NCI-H82 treated with DMSO at 0.1 percent for 48 hours (cell line): ENCODE results near the gene FSIP1.

ENCODE experiments used
- DNase-seq: peaks from one replicate; lab custom pipeline; 2025; ENCODE audit not compliant: unreplicated experiment; lab: John Stamatoyannopoulos, UW

FSIP1 gene

GRCh38 chr15:39597751-39598185 lies 184.9 kb downstream of the FSIP1 start:
- DNase-seq, result no peak

- no peak for DNase-seq
Observed at GRCh38 chr15:39597336-39597735, 185.3 kb downstream of the FSIP1 start.

- no peak for DNase-seq
Observed at GRCh38 chr15:39596358-39597051, 186.1 kb downstream of the FSIP1 start.

- no peak for DNase-seq
Observed at GRCh38 chr15:39595338-39596221, 187.1 kb downstream of the FSIP1 start.

GRCh38 chr15:39594446-39595337 lies 187.9 kb downstream of the FSIP1 start:
- no peak for DNase-seq

- DNase-seq, result no peak
Observed at GRCh38 chr15:39593656-39594445, 188.8 kb downstream of the FSIP1 start.

GRCh38 chr15:39593071-39593655 lies 189.5 kb downstream of the FSIP1 start:
- no peak for DNase-seq

- DNase-seq, result no peak
Observed at GRCh38 chr15:39592500-39592899, 190.1 kb downstream of the FSIP1 start.

GRCh38 chr15:39591896-39592315 lies 190.7 kb downstream of the FSIP1 start:
- DNase-seq, result no peak

- no peak for DNase-seq
Observed at GRCh38 chr15:39591141-39591895, 191.3 kb downstream of the FSIP1 start.

- DNase-seq, result no peak
Observed at GRCh38 chr15:39589815-39590644, 192.6 kb downstream of the FSIP1 start.

- no peak for DNase-seq
Observed at GRCh38 chr15:39589193-39589814, 193.3 kb downstream of the FSIP1 start.

- DNase-seq, result no peak
Observed at GRCh38 chr15:39588531-39589192, 194.0 kb downstream of the FSIP1 start.

- no peak for DNase-seq
Observed at GRCh38 chr15:39587731-39588530, 194.7 kb downstream of the FSIP1 start.

- DNase-seq, result no peak
Observed at GRCh38 chr15:39587096-39587721, 195.4 kb downstream of the FSIP1 start.
